ENCODE measurements around the gene CPPED1. TPM values are rescaled to one million over a fixed set of nuclear protein-coding genes. Genes with fewer than 3 reads are reported as not detected.
A peak's percentile ranks its signal among the peaks of the same experiment; 100 is the strongest.

Gene CPPED1
- total and polyA plus RNA-seq, 2 of the 4 experiments (the other 2 are of a cell fraction) = 5.1 to 6.5 TPM

- H2AK5ac ChIP-seq (ENCODE audit: low read depth, low read length) = no peak overlapping the region
- H3K9me1 ChIP-seq (ENCODE audit: insufficient read depth, low read length) = no peaks in the 10 kb centered on the region
- no peak overlapping the region for H3K56ac ChIP-seq (ENCODE audit: extremely low read depth, insufficient read depth, low read length)
- peak; percentile 13 for DNase-seq
- peak; percentile 54 for ATAC-seq (ENCODE audit: low read depth)
- intact Hi-C loops (cut with micrococcal nuclease) = no loop called here
- H4K20me1 ChIP-seq (ENCODE audit: insufficient read depth, low read length) = no peaks in the 10 kb centered on the region
- H3K36me3 ChIP-seq (ENCODE audit: control insufficient read depth, insufficient read depth, low read length) = no peaks in the 10 kb centered on the region
- no peak overlapping the region for H3K18ac ChIP-seq (ENCODE audit: low read depth, low read length)
- no peak overlapping the region for H2BK15ac ChIP-seq (ENCODE audit: low read depth, low read length)
- WGBS, 2 experiments (ENCODE audit: extremely low coverage in 2 of 2, insufficient read length in 1 of 2) = 21% methylated on average over 2 of the region's 10 CpGs; no CpG with 5 or more reads in 1 of the 2 experiments
- in situ Hi-C loops (cut with MboI; ENCODE audit: low sequenced_read_pairs) = no loop called here
- peak overlapping the region; percentile 36 for H2AFZ ChIP-seq (replicated peaks; ENCODE audit: low read length, poor library complexity)
- CTCF ChIA-PET = no interaction called here
- no peak overlapping the region for H4K8ac ChIP-seq (ENCODE audit: low read depth in 2 of 2, low read length in 2 of 2)
- no peak overlapping the region for H2BK5ac ChIP-seq (ENCODE audit: low read depth, low read length, poor library complexity, severe bottlenecking)
- H3K14ac ChIP-seq (replicated peaks; ENCODE audit: low read depth, low read length) = no peak overlapping the region
- no peaks in the 10 kb centered on the region for H3K9me3 ChIP-seq (ENCODE audit: control insufficient read depth, insufficient read depth, low read length)
- H3K9ac ChIP-seq (ENCODE audit: low read depth, low read length) = no peak overlapping the region
- no peak overlapping the region for H3K27ac ChIP-seq (ENCODE audit: insufficient read depth, low read length)
- no peaks in the 10 kb centered on the region for H3K4me1 ChIP-seq (ENCODE audit: control insufficient read depth, insufficient read depth, low read length)
- no peak overlapping the region for H4K5ac ChIP-seq (ENCODE audit: low read depth, low read length)
- no peak overlapping the region for H4K91ac ChIP-seq (ENCODE audit: insufficient read depth, low read depth, low read length)
- H2BK120ac ChIP-seq (ENCODE audit: low read depth, low read length) = no peak overlapping the region
- H2AK9ac ChIP-seq (replicated peaks; ENCODE audit: low read depth, low read length, poor library complexity) = no peak overlapping the region
- no peaks in the 10 kb centered on the region for H3K27me3 ChIP-seq (ENCODE audit: control insufficient read depth, insufficient read depth, low read length)
- dilution Hi-C loops (cut with HindIII; ENCODE audit: low sequenced_read_pairs, unreplicated experiment) = no loop called here
- no peak overlapping the region for H3K4ac ChIP-seq (ENCODE audit: low read depth, low read length)
- POLR2A ChIA-PET (ENCODE audit: unreplicated experiment) = no interaction called here
- H3K23ac ChIP-seq (ENCODE audit: low read depth, low read length) = no peak overlapping the region
- H3K79me1 ChIP-seq (ENCODE audit: low read depth in 1 of 2, low read length in 2 of 2) = no peaks in the 10 kb centered on the region
- no peak overlapping the region for H2BK20ac ChIP-seq (ENCODE audit: low read depth, low read length)
- TF ChIP-seq MAFK (IDR thresholded peaks at IDR 0.05; ENCODE audit: low read depth, low read length) (no peak), CTCF (conservative IDR thresholded peaks at IDR 0.05; ENCODE audit: low read depth, low read length) (no peak)
- no peak overlapping the region for H3K4me3 ChIP-seq (ENCODE audit: insufficient read depth, low read depth, low read length)
- no peak overlapping the region for H3K4me2 ChIP-seq (ENCODE audit: low read depth, low read length)
- BruUV-seq (replicated peaks) = no TSS peak
Observed at GRCh38 chr16:12661656-12662172, 142.0 kb downstream of the CPPED1 start.

Data from IMR-90 (cell line).